Osteocyte (in vitro differentiated cells): ENCODE data around the gene RYK. TPM values are rescaled to one million over a fixed set of nuclear protein-coding genes. Genes with fewer than 3 reads are reported as not detected.

Experiments used
- DNase-seq: peaks from one replicate; pipeline ENCODE4 v3.0.0; 2021; ENCODE audit warnings: mixed read lengths; ENCODE audit not compliant: unreplicated experiment; ENCODE audit errors: extremely low spot score
- H3K27ac Mint-ChIP-seq: one replicate; pipeline ENCODE4 v1.8.0; 2021; ENCODE audit warnings: mild to moderate bottlenecking, mixed read lengths; ENCODE audit not compliant: unreplicated experiment
- H3K27me3 Mint-ChIP-seq: one replicate; pipeline ENCODE4 v1.8.0; 2021; ENCODE audit warnings: mixed read lengths; ENCODE audit not compliant: unreplicated experiment
- H3K36me3 Mint-ChIP-seq: one replicate; pipeline ENCODE4 v1.8.0; 2021; ENCODE audit warnings: mixed read lengths; ENCODE audit not compliant: unreplicated experiment
- H3K4me1 Mint-ChIP-seq: one replicate; pipeline ENCODE4 v1.8.0; 2021; ENCODE audit warnings: mixed read lengths; ENCODE audit not compliant: unreplicated experiment
- H3K4me3 Mint-ChIP-seq: one replicate; pipeline ENCODE4 v1.8.0; 2021; ENCODE audit warnings: mild to moderate bottlenecking, moderate library complexity, mixed read lengths; ENCODE audit not compliant: unreplicated experiment
- H3K9me3 Mint-ChIP-seq: one replicate; pipeline ENCODE4 v1.8.0; 2021; ENCODE audit warnings: mixed read lengths; ENCODE audit not compliant: unreplicated experiment
- CTCF ChIP-seq: fragments of 200-600 bp; sonication (generic); IDR thresholded peaks from 2 replicates; pipeline ENCODE4 v1.5.0; 2021; ENCODE audit warnings: antibody characterized with exemption, mild to moderate bottlenecking, moderate library complexity
- long read RNA-seq: library from polyadenylated mRNA; unstranded; transcript quantifications from one replicate; pipeline ENCODE4 v2.0.0, GENCODE V29; 2021
- total RNA-seq: library from RNA; stranded (reverse); gene quantifications from 2 replicates; pipeline ENCODE4 v1.2.1, GENCODE V29; 2021

Gene RYK
- total RNA-seq = 68.1 and 70.7 TPM in 2 replicates
- long read RNA-seq, full-length matches to known transcripts = 23 of 48 reads
- long read RNA-seq, partial matches to known transcripts = 18 of 48 reads
- long read RNA-seq, other reads (novel, unspliced or antisense) = 7 of 48 reads

DNA sequence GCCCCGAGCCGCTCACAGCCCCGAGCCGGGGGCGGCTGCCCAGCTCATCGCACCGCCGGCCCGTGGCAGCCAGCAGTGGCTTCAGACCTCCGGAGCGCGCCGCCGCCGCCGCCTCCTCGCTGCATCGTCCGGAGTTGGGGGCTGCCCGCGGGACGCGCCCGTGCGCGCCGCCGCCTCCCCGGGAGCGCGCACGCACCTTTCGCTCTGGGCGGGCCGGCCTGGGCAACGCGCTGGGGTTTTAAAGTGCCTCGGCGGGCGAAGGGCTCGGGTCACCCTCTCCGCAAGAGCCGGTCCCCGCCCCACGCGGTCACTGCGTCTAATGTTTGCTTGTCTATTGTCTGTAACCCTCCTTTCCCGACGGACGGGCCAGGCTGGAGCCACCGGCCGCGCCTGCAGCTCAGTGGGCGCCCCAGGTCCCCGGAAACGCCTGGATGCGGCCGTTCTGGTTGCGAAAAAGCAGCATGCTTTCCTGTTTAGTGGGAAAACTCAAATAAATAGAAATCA is at the start of gene RYK:
Gene RYK (minus strand): TSS at position 143 of the 504 bp plus-strand sequence. CDS start 205 bp downstream, outside the sequence.
- H3K4me3 Mint-ChIP-seq = peak within 1 kb of the TSS; percentile 93
- H3K4me1 Mint-ChIP-seq = peaks cover 53% of the 10 kb centered on the region
- DNase-seq = peak; percentile 91
- no peak for TF ChIP-seq CTCF
- H3K36me3 Mint-ChIP-seq = no peaks in the 10 kb centered on the region
- H3K9me3 Mint-ChIP-seq = no peaks in the 10 kb centered on the region
- H3K27ac Mint-ChIP-seq = peak within 1 kb of the TSS; percentile 91
- H3K27me3 Mint-ChIP-seq = peaks cover 2% of the 10 kb centered on the region

DNA sequence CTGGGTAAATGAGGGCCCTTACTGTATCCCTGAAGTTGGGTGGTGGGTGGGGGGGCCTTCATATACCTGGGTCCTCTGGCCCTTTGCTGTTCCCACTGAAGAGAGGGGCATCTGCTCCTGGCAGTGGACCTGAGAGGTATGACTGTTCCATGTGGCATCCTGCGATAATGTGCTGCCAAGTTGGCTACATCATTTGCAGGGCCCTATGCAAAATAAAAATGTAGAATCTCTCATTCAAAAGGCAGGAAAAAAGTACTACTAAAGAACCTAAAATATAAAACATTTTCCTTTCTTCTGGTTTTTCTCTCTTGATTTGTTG is 49.2 kb upstream of the RYK start:
- no peak overlapping the region for H3K4me3 Mint-ChIP-seq
- H3K36me3 Mint-ChIP-seq = peaks cover 2% of the 10 kb centered on the region
- H3K9me3 Mint-ChIP-seq = no peaks in the 10 kb centered on the region
- no peaks in the 10 kb centered on the region for H3K27me3 Mint-ChIP-seq
- no peaks in the 10 kb centered on the region for H3K4me1 Mint-ChIP-seq
- no peak for DNase-seq
- TF ChIP-seq CTCF = no peak
- no peak overlapping the region for H3K27ac Mint-ChIP-seq

DNA sequence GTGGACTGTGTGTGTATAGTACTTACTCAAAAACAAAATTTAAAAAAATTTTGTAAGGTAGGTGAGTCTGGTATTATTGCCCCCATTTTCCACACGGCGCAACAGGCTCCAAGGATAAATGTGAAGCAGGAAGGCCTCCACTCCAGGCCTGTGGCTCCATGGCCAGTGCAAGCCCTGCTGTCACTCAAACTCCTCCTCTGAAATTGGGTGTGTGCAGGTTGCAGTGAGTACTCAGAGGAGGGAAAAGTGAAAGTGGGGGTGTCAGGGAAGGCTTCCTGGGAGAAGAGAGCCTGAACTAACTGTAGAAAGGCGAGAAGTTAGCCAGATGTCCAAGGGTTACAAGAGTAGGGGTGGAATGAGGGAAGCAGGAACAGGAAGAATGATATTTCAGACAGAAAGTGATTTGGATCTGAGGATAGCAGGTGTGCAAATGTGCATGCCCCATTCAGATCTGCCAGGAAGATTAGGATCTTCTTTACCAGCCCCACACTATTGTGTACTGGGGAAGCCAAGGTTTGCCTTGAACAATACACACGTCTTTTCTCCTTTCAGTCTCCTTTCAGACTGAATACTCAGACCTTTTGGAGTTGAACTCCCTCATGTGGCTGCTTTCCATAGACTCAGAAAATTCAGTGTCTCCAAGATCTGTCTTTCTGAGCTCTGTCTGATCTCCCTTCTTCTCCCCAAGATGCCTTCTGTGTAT is 48.7 kb upstream of the RYK start:
- DNase-seq = no peak
- Mint-ChIP-seq H3K4me3 (no peak overlapping the region), H3K27me3 (no peaks in the 10 kb centered on the region), H3K9me3 (no peaks in the 10 kb centered on the region), H3K4me1 (no peaks in the 10 kb centered on the region), H3K27ac (no peak overlapping the region), H3K36me3 (peaks cover 2% of the 10 kb centered on the region)
- peak; percentile 67 for TF ChIP-seq CTCF

GRCh38 chr3:134298249-134298648 is 47.6 kb upstream of the RYK start:
- Mint-ChIP-seq H3K27me3 (no peaks in the 10 kb centered on the region), H3K4me1 (no peaks in the 10 kb centered on the region), H3K36me3 (peaks cover 2% of the 10 kb centered on the region), H3K4me3 (no peak overlapping the region), H3K9me3 (no peaks in the 10 kb centered on the region), H3K27ac (no peak overlapping the region)
- no peak for TF ChIP-seq CTCF
- no peak for DNase-seq

GRCh38 chr3:134296616-134297015 is 46.0 kb upstream of the RYK start:
- Mint-ChIP-seq H3K27me3 (no peaks in the 10 kb centered on the region), H3K36me3 (peaks cover 2% of the 10 kb centered on the region), H3K4me3 (no peak overlapping the region), H3K4me1 (peaks cover 3% of the 10 kb centered on the region), H3K27ac (no peak overlapping the region), H3K9me3 (no peaks in the 10 kb centered on the region)
- TF ChIP-seq CTCF = no peak
- no peak for DNase-seq
